CD14-positive monocyte (primary cell): Measurements from ENCODE around the gene RNF181. TPM values are rescaled to one million over a fixed set of nuclear protein-coding genes. Genes with fewer than 3 reads are reported as not detected.

Experiments used
- DNase-seq, 3 donors: peaks; one replicate each; pipeline ENCODE4 v3.0.0-alpha.2; 2011 to 2022
- H2AFZ ChIP-seq: 2 replicates; pipeline ENCODE4 v1.6.0; 2012; ENCODE audit warnings: mild to moderate bottlenecking, low read depth, low read length, inconsistent platforms; ENCODE audit not compliant: insufficient read depth, poor library complexity, severe bottlenecking
- H3K27ac ChIP-seq, 2 donors: 1 replicate in 1 of 2; 2 replicates in 1 of 2; pipeline ENCODE4 v1.5.1; 2012 to 2013; ENCODE audit warnings: low read length in 2 of 2, control low read depth in 1 of 2, inconsistent platforms in 1 of 2, low read depth in 1 of 2, mild to moderate bottlenecking in 1 of 2
- H3K27me3 ChIP-seq, 2 donors: one replicate each; pipeline versions ENCODE4 v1.6.0 to v1.6.1; 2011 to 2013; ENCODE audit warnings: low read length in 2 of 2; ENCODE audit not compliant: control insufficient read depth in 2 of 2, insufficient read depth in 2 of 2
- H3K36me3 ChIP-seq, 2 donors: replicated peaks in 1 of 2; 1 replicate in 1 of 2; 2 replicates in 1 of 2; pipeline versions ENCODE4 v1.5.1 to v1.6.1; 2012 to 2013; ENCODE audit warnings: low read length in 2 of 2, control low read depth in 1 of 2, inconsistent platforms in 1 of 2, mild to moderate bottlenecking in 1 of 2; ENCODE audit not compliant: insufficient read depth in 2 of 2, control insufficient read depth in 1 of 2
- H3K4me1 ChIP-seq, 2 donors: 1 replicate in 1 of 2; 2 replicates in 1 of 2; pipeline versions ENCODE4 v1.5.1 to v1.6.1; 2012 to 2013; ENCODE audit warnings: low read length in 2 of 2, control low read depth in 1 of 2, inconsistent platforms in 1 of 2, mild to moderate bottlenecking in 1 of 2, moderate library complexity in 1 of 2; ENCODE audit not compliant: insufficient read depth in 2 of 2, control insufficient read depth in 1 of 2
- H3K4me2 ChIP-seq: replicated peaks from 2 replicates; pipeline ENCODE3; 2012; ENCODE audit warnings: low read length, moderate library complexity, mild to moderate bottlenecking; ENCODE audit not compliant: poor library complexity, severe bottlenecking; ENCODE audit errors: extremely low read depth
- H3K4me3 ChIP-seq, 3 experiments: fragments of 200-600 bp in 1 of 3; sonication (generic) in 1 of 3; replicated peaks in 1 of 3; 1 replicate in 2 of 3; 2 replicates in 1 of 3; pipeline ENCODE4 v1.5.1; 2011 to 2013; ENCODE audit warnings: low read length in 3 of 3, mild to moderate bottlenecking in 3 of 3, control low read depth in 2 of 3, low read depth in 2 of 3, inconsistent platforms in 1 of 3, moderate library complexity in 1 of 3
- H3K79me2 ChIP-seq: 2 replicates; pipeline ENCODE4 v1.6.0; 2012; ENCODE audit warnings: mild to moderate bottlenecking, control low read depth, inconsistent platforms, low read length, moderate library complexity; ENCODE audit not compliant: insufficient read depth
- H3K9ac ChIP-seq: 2 replicates; pipeline ENCODE4 v1.6.0; 2017; ENCODE audit warnings: low read length, mild to moderate bottlenecking; ENCODE audit not compliant: insufficient read depth, poor library complexity, severe bottlenecking
- H3K9me3 ChIP-seq, 2 donors: replicated peaks in 1 of 2; 1 replicate in 1 of 2; 2 replicates in 1 of 2; pipeline versions ENCODE4 v1.5.1 to v1.6.1; 2012 to 2013; ENCODE audit warnings: low read length in 2 of 2, control low read depth in 1 of 2; ENCODE audit not compliant: control insufficient read depth in 1 of 2, insufficient read depth in 1 of 2
- H4K20me1 ChIP-seq: 2 replicates; pipeline ENCODE4 v1.6.0; 2012; ENCODE audit warnings: mild to moderate bottlenecking, low read length, control low read depth, moderate library complexity; ENCODE audit not compliant: insufficient read depth
- H3K27ac Mint-ChIP-seq, 7 donors: one replicate each; pipeline ENCODE4 v1.8.0; 2020; ENCODE audit warnings: mild to moderate bottlenecking in 7 of 7, mixed read lengths in 7 of 7, moderate library complexity in 6 of 7, inconsistent platforms in 2 of 7
- H3K27me3 Mint-ChIP-seq, 3 donors: one replicate each; pipeline ENCODE4 v1.8.0; 2021 to 2022; ENCODE audit warnings: low read depth in 3 of 3, mild to moderate bottlenecking in 3 of 3, mixed read lengths in 3 of 3, moderate library complexity in 3 of 3, inconsistent platforms in 1 of 3
- H3K36me3 Mint-ChIP-seq, 2 donors: one replicate each; pipeline ENCODE4 v1.8.0; 2020; ENCODE audit warnings: mixed read lengths in 2 of 2, inconsistent platforms in 1 of 2, mild to moderate bottlenecking in 1 of 2
- H3K4me1 Mint-ChIP-seq: one replicate; pipeline ENCODE4 v1.8.0; 2020; ENCODE audit warnings: mild to moderate bottlenecking, mixed read lengths
- H3K4me3 Mint-ChIP-seq, 2 donors: one replicate each; pipeline ENCODE4 v1.8.0; 2020; ENCODE audit warnings: mild to moderate bottlenecking in 2 of 2, mixed read lengths in 2 of 2, moderate library complexity in 1 of 2
- H3K9me3 Mint-ChIP-seq, 7 donors: one replicate each; pipeline ENCODE4 v1.8.0; 2020 to 2022; ENCODE audit warnings: mixed read lengths in 7 of 7, mild to moderate bottlenecking in 6 of 7, moderate library complexity in 6 of 7, inconsistent platforms in 2 of 7
- WGBS: methylation state at CpG from one replicate; pipeline ENCODE4 v1.1.5; 2013; ENCODE audit warnings: missing lambda C conversion rate; ENCODE audit not compliant: insufficient coverage; 5-methylcytosine and 5-hydroxymethylcytosine counted together
- intact Hi-C, 2 donors: fragments of 100-400 bp; cut with micrococcal nuclease; formaldehyde crosslinking; loops; one replicate each; pipeline versions ENCODE4 v1.15.0 to v1.15.1; 2023
- polyA plus RNA-seq, 3 donors: library from polyadenylated mRNA; depleted of rRNA in 1 of 3; unstranded in 2 of 3; stranded (reverse) in 1 of 3; fragments of 300-500 nt in 2 of 3; fragments of >200 nt in 1 of 3; fragmentation: Illumina TruSeq in 2 of 3; gene quantifications; 1 replicate in 2 of 3; 2 replicates in 1 of 3; pipeline ENCODE4 v1.2.3, GENCODE V29; 2012 to 2021
- TF ChIP-seq, protein P1 (sequence below): fragments of 200-600 bp; IDR thresholded peaks from one replicate; pipeline ENCODE4 v1.8.0; 2022; ENCODE audit warnings: antibody characterized with exemption, mild to moderate bottlenecking

Gene RNF181
- polyA plus RNA-seq, 3 donors, result 254 to 475 (median 382) TPM

DNA sequence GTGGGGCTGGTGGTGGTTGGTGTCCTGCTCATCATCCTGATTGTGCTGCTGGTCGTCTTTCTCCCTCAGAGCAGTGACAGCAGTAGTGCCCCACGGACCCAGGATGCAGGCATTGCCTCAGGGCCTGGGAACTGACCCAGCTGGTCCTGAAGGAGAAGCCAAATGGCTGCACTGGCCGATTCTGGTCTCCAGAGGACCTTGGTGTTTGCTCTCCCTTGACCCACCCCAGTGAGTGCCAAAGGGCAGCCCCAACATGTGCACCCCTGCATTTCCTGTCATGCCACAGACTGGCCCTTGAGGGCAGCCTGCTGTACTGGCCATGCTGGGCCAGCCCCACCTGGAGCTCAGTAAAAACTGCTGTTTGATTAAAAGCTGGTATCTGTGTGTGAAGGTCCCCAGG is 2.5 kb upstream of the RNF181 start:
- peaks cover 69% of the 10 kb centered on the region for H3K4me1 Mint-ChIP-seq
- H2AFZ ChIP-seq, result no peak overlapping the region

DNA sequence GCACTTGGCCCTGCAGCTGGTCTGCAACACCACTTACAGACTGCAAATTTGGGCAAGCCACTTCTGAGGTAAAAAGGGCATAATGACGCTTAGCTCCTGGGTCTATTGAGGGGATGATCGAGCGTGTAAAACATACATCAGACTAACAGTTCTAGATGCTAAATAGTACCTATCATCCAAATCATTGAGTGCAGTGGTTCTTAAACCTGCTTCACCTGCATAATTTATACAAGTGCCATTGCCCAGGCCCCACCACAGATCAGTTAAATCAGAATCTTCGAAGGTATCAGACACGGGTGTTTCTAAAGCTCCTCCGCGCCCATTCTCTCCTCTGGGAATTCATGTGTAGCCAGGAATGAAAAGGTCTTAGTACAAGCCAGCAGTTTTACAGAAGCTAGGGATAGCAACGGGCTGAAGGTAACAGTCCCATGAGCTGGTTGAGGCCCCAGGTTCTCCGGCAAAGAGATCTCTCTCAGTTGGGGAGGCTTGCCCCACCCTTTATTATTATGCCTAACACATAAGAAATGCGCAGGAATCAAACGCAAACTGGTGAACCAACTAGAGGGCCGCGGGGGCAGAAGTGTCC is 737 bp upstream of the RNF181 start:
- no peaks in the 10 kb centered on the region for H3K9me3 ChIP-seq
- intact Hi-C loops, result no loop called here
- peak overlapping the region; percentile 92 for H3K9ac ChIP-seq
- H3K4me1 ChIP-seq, result peaks cover 47 to 53% of the 10 kb centered on the region in 2 donors
- H3K79me2 ChIP-seq, result peaks cover 68% of the 10 kb centered on the region
- H3K4me3 Mint-ChIP-seq, result peak overlapping the region; percentile 93 to 97
- H3K36me3 Mint-ChIP-seq, result peaks cover 39 to 50% of the 10 kb centered on the region in 2 donors
- H3K27ac ChIP-seq, result peak overlapping the region; percentile 81 to 94
- peaks cover 0 to 8% (median 0%) of the 10 kb centered on the region in 3 donors for H3K27me3 Mint-ChIP-seq
- H4K20me1 ChIP-seq, result peaks cover 34% of the 10 kb centered on the region
- no peaks in the 10 kb centered on the region for H3K27me3 ChIP-seq
- peak overlapping the region; percentile 95 to 99 (median 97) for H3K27ac Mint-ChIP-seq
- peak overlapping the region; percentile 55 to 91 (median 89) for H3K4me3 ChIP-seq
- TF ChIP-seq, protein P1, sequence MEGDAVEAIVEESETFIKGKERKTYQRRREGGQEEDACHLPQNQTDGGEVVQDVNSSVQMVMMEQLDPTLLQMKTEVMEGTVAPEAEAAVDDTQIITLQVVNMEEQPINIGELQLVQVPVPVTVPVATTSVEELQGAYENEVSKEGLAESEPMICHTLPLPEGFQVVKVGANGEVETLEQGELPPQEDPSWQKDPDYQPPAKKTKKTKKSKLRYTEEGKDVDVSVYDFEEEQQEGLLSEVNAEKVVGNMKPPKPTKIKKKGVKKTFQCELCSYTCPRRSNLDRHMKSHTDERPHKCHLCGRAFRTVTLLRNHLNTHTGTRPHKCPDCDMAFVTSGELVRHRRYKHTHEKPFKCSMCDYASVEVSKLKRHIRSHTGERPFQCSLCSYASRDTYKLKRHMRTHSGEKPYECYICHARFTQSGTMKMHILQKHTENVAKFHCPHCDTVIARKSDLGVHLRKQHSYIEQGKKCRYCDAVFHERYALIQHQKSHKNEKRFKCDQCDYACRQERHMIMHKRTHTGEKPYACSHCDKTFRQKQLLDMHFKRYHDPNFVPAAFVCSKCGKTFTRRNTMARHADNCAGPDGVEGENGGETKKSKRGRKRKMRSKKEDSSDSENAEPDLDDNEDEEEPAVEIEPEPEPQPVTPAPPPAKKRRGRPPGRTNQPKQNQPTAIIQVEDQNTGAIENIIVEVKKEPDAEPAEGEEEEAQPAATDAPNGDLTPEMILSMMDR, result no peak
- peak overlapping the region; percentile 92 for H2AFZ ChIP-seq
- peak overlapping the region; percentile 88 for H3K4me2 ChIP-seq
- peaks cover 0 to 2% (median 0%) of the 10 kb centered on the region in 7 donors for H3K9me3 Mint-ChIP-seq
- WGBS, result 0% methylated on average over 6 of the region's 13 CpGs
- peaks cover 27 to 37% of the 10 kb centered on the region in 2 donors for H3K36me3 ChIP-seq
- peaks cover 52% of the 10 kb centered on the region for H3K4me1 Mint-ChIP-seq
- no peak for DNase-seq

More for the DNA sequence above, 2.5 kb upstream of the RNF181 start:
- Histone ChIP-seq H3K9ac (no peak overlapping the region), H3K4me2 (no peak overlapping the region), H3K4me1 (peaks cover 65 to 71% of the 10 kb centered on the region in 2 donors), H3K27ac (no peak overlapping the region), H4K20me1 (peaks cover 16% of the 10 kb centered on the region), H3K4me3 (no peak overlapping the region), H3K9me3 (no peaks in the 10 kb centered on the region), H3K79me2 (peaks cover 79% of the 10 kb centered on the region), H3K27me3 (no peaks in the 10 kb centered on the region), H3K36me3 (peaks cover 12 to 19% of the 10 kb centered on the region in 2 donors)
- TF ChIP-seq, protein P1, result no peak
- H3K27me3 Mint-ChIP-seq, result peaks cover 0 to 7% (median 0%) of the 10 kb centered on the region in 3 donors
- 90% methylated on average over 3 of the region's 3 CpGs for WGBS
- DNase-seq, result no peak
- intact Hi-C loops, result no loop called here
- H3K4me3 Mint-ChIP-seq, result no peak overlapping the region
- H3K27ac Mint-ChIP-seq, result peak overlapping the region in 2 of 7 donors; percentile 6 to 45
- peaks cover 0 to 2% (median 0%) of the 10 kb centered on the region in 7 donors for H3K9me3 Mint-ChIP-seq
- peaks cover 27 to 32% of the 10 kb centered on the region in 2 donors for H3K36me3 Mint-ChIP-seq
